ENCODE data around the gene SYTL3.

GRCh38 chr6:158642097-158642601, 7.7 kb upstream of the SYTL3 start:
- TF ChIP-seq CTCF (IDR thresholded peaks at IDR 0.05; ENCODE audit: low read length) = no peak
- no peak for TF ChIP-seq EZH2 (IDR thresholded peaks at IDR 0.05; ENCODE audit: borderline replicate concordance, low read length)
